ENCODE measurements around the gene MRTFA. TPM values are rescaled to one million over a fixed set of nuclear protein-coding genes. Genes with fewer than 3 reads are reported as not detected.

Gene MRTFA
- total RNA-seq, 1 donor from 2014 or later: 53.0 TPM

- DNase-seq (ENCODE audit: low read depth): no peak
- Histone ChIP-seq H3K4me3 (ENCODE audit: low read depth, low read length) (no peak overlapping the region), H3K27me3 (ENCODE audit: control insufficient read depth, insufficient read depth, low read length) (no peaks in the 10 kb centered on the region), H3K36me3 (ENCODE audit: control insufficient read depth, insufficient read depth, low read length) (no peaks in the 10 kb centered on the region)
- TF ChIP-seq CTCF (IDR thresholded peaks at IDR 0.05; ENCODE audit: insufficient read depth, low read length, poor library complexity, severe bottlenecking): no peak
Measured at GRCh38 chr22:40421082-40421350, 215.5 kb downstream of the MRTFA start.

- no peaks in the 10 kb centered on the region for H3K36me3 ChIP-seq (ENCODE audit: control insufficient read depth, insufficient read depth, low read length)
- H3K27me3 ChIP-seq (ENCODE audit: control insufficient read depth, insufficient read depth, low read length): no peaks in the 10 kb centered on the region
- no peak overlapping the region for H3K4me3 ChIP-seq (ENCODE audit: low read depth, low read length)
- TF ChIP-seq CTCF (IDR thresholded peaks at IDR 0.05; ENCODE audit: insufficient read depth, low read length, poor library complexity, severe bottlenecking): no peak
- DNase-seq (ENCODE audit: low read depth): no peak
Measured at GRCh38 chr22:40420341-40421081, 216.0 kb downstream of the MRTFA start.

GRCh38 chr22:40419718-40420117 is 216.8 kb downstream of the MRTFA start:
- TF ChIP-seq CTCF (IDR thresholded peaks at IDR 0.05; ENCODE audit: insufficient read depth, low read length, poor library complexity, severe bottlenecking): no peak
- Histone ChIP-seq H3K4me3 (ENCODE audit: low read depth, low read length) (no peak overlapping the region), H3K27me3 (ENCODE audit: control insufficient read depth, insufficient read depth, low read length) (no peaks in the 10 kb centered on the region), H3K36me3 (ENCODE audit: control insufficient read depth, insufficient read depth, low read length) (no peaks in the 10 kb centered on the region)
- DNase-seq (ENCODE audit: low read depth): no peak

GRCh38 chr22:40418366-40419201 is 217.9 kb downstream of the MRTFA start:
- DNase-seq (ENCODE audit: low read depth): no peak
- Histone ChIP-seq H3K4me3 (ENCODE audit: low read depth, low read length) (no peak overlapping the region), H3K27me3 (ENCODE audit: control insufficient read depth, insufficient read depth, low read length) (no peaks in the 10 kb centered on the region), H3K36me3 (ENCODE audit: control insufficient read depth, insufficient read depth, low read length) (no peaks in the 10 kb centered on the region)
- TF ChIP-seq CTCF (IDR thresholded peaks at IDR 0.05; ENCODE audit: insufficient read depth, low read length, poor library complexity, severe bottlenecking): no peak

- TF ChIP-seq CTCF (IDR thresholded peaks at IDR 0.05; ENCODE audit: insufficient read depth, low read length, poor library complexity, severe bottlenecking): no peak
- no peak for DNase-seq (ENCODE audit: low read depth)
- Histone ChIP-seq H3K27me3 (ENCODE audit: control insufficient read depth, insufficient read depth, low read length) (no peaks in the 10 kb centered on the region), H3K4me3 (ENCODE audit: low read depth, low read length) (no peak overlapping the region), H3K36me3 (ENCODE audit: control insufficient read depth, insufficient read depth, low read length) (no peaks in the 10 kb centered on the region)
Measured at GRCh38 chr22:40417881-40418280, 218.6 kb downstream of the MRTFA start.

All from kidney epithelial cell (primary cell).